Neural cell (in vitro differentiated cells): ENCODE data around the gene RYR2.

Source experiments
- CTCF ChIP-seq: fragments of 450-650 bp; IDR thresholded peaks from 2 replicates; pipeline ENCODE4 v1.5.1; 2014; ENCODE audit warnings: antibody characterized with exemption, mild to moderate bottlenecking, moderate library complexity; ENCODE audit not compliant: poor library complexity, severe bottlenecking
- EP300 ChIP-seq: fragments of 450-650 bp; conservative IDR thresholded peaks from 2 replicates; pipeline ENCODE4 v1.6.1; 2014; ENCODE audit warnings: antibody characterized with exemption, mild to moderate bottlenecking, moderate library complexity; ENCODE audit not compliant: poor library complexity, severe bottlenecking
- EZH2 ChIP-seq: fragments of 200-600, 300-800 bp; shearing (Covaris generic), sonication (generic); IDR thresholded peaks from 2 replicates; pipeline ENCODE4 v1.6.1; 2014; ENCODE audit warnings: antibody characterized with exemption, low read length, borderline replicate concordance, mild to moderate bottlenecking; ENCODE audit not compliant: insufficient read depth, poor library complexity, severe bottlenecking
- POLR2AphosphoS5 ChIP-seq: IDR thresholded peaks from 2 replicates; pipeline ENCODE4 v1.6.1; 2012
- RAD21 ChIP-seq: fragments of 450-650 bp; conservative IDR thresholded peaks from 2 replicates; pipeline ENCODE4 v1.6.1; 2014; ENCODE audit warnings: antibody characterized with exemption, mild to moderate bottlenecking, moderate library complexity
- TAF1 ChIP-seq: IDR thresholded peaks from 2 replicates; pipeline ENCODE4 v1.6.1; 2012; ENCODE audit warnings: low read depth

- TF ChIP-seq CTCF, result no peak
- TF ChIP-seq TAF1, result no peak
- TF ChIP-seq RAD21, result no peak
- TF ChIP-seq POLR2AphosphoS5, result no peak
- TF ChIP-seq EZH2, result no peak
- TF ChIP-seq EP300, result no peak
Observed at GRCh38 chr1:237411621-237412020, 369.6 kb downstream of the RYR2 start.
